Activated CD8-positive, alpha-beta T cell treated with anti-CD3 and anti-CD28 coated beads, Interleukin-2, amount 10 ng/mL, durations not matched to agents 7 days and 5 days (primary cell): ENCODE results near the gene NELL1. TPM values are rescaled to one million over a fixed set of nuclear protein-coding genes. Genes with fewer than 3 reads are reported as not detected.
"Not testable (repeated sequence)": the region's sequence is repeated elsewhere in the genome, so short reads cannot be mapped to it uniquely, and the experiment has no call there.

Source experiments
- ATAC-seq: fragments of 150-1000 bp; cut with Tn5 transposase; one replicate; pipeline ENCODE4 v1.10.0; 2021; ENCODE audit warnings: moderate library complexity
- CTCF ChIA-PET: fragments of 350-600 bp; sonication (Branson Sonifier 250); formaldehyde crosslinking; loops from one replicate; lab custom pipeline; 2021; ENCODE audit warnings: antibody characterized with exemption; lab: Charles Lee
- POLR2A ChIA-PET: fragments of 350-600 bp; sonication (Branson Sonifier 250); formaldehyde crosslinking; loops from one replicate; lab custom pipeline; 2021; ENCODE audit warnings: antibody characterized with exemption; lab: Charles Lee
- DNase-seq: peaks from one replicate; pipeline ENCODE4 v3.0.0-alpha.2; 2020
- H3K27ac Mint-ChIP-seq: one replicate; pipeline ENCODE4 v1.8.0; 2021; ENCODE audit warnings: mild to moderate bottlenecking, mixed read lengths
- H3K27me3 Mint-ChIP-seq: one replicate; pipeline ENCODE4 v1.8.0; 2021; ENCODE audit warnings: low read depth, mixed read lengths
- H3K36me3 Mint-ChIP-seq: one replicate; pipeline ENCODE4 v1.8.0; 2021; ENCODE audit warnings: low read depth, mixed read lengths
- H3K4me1 Mint-ChIP-seq: one replicate; pipeline ENCODE4 v1.8.0; 2021; ENCODE audit warnings: low read depth, mixed read lengths
- H3K4me3 Mint-ChIP-seq: one replicate; pipeline ENCODE4 v1.8.0; 2021; ENCODE audit warnings: mild to moderate bottlenecking, mixed read lengths
- H3K9me3 Mint-ChIP-seq: one replicate; pipeline ENCODE4 v1.8.0; 2022; ENCODE audit warnings: mixed read lengths; ENCODE audit not compliant: insufficient read depth
- total RNA-seq, 2 experiments: library from RNA; stranded (reverse); gene quantifications; one replicate each; pipeline ENCODE4 v1.2.3, GENCODE V29; 2021

NELL1 gene
- total RNA-seq, 2 experiments from 2014 or later, result not detected

GRCh38 chr11:20844630-20845029 lies 175.2 kb downstream of the NELL1 start:
- Mint-ChIP-seq H3K27ac (no peak overlapping the region), H3K36me3 (no peaks in the 10 kb centered on the region), H3K4me1 (no peaks in the 10 kb centered on the region), H3K4me3 (no peak overlapping the region), H3K27me3 (no peaks in the 10 kb centered on the region), H3K9me3 (no peaks in the 10 kb centered on the region)
- ATAC-seq, result no peak
- ChIA-PET POLR2A (no interaction called here), CTCF (no interaction called here)
- DNase-seq, result no peak

DNA sequence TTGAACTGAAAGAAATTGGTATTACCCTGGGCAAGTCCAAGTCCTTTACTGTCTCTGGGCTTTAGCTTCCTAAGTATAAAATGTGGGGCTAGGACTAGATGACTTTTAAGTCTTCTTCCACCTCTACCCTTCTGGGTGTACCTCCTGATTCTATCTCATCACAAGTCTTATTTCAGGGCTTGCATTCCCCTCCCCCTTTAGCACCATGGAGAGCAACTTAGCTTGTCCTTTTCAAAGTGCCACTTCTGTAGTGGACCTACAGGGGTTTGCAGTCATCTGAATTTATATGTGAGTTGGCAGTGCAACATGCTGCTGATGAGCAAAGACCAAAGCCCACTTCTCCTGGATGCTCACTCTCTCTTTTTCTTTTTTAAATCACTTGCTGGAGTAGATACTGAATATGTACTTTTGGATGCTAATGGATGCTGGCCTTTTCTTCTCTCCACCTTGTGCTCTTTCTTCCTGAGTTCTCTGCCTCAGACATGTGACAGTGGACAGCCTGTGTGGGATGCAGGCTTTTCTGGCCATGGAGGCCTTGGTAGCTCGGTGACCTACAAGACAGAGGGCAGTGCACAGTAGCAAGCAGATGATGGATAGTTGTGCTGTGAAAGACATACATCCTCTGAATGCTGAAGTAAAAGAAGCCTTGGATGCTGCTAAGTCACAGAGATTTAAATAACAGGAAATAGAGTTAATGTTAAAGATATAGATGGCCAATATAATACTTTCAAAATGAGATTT lies 185.0 kb downstream of the NELL1 start:
- Mint-ChIP-seq H3K4me3 (no peak overlapping the region), H3K27ac (no peak overlapping the region), H3K4me1 (no peaks in the 10 kb centered on the region), H3K27me3 (no peaks in the 10 kb centered on the region), H3K9me3 (no peaks in the 10 kb centered on the region), H3K36me3 (no peaks in the 10 kb centered on the region)
- ChIA-PET POLR2A (no interaction called here), CTCF (no interaction called here)
- no peak for DNase-seq
- ATAC-seq, result no peak

DNA sequence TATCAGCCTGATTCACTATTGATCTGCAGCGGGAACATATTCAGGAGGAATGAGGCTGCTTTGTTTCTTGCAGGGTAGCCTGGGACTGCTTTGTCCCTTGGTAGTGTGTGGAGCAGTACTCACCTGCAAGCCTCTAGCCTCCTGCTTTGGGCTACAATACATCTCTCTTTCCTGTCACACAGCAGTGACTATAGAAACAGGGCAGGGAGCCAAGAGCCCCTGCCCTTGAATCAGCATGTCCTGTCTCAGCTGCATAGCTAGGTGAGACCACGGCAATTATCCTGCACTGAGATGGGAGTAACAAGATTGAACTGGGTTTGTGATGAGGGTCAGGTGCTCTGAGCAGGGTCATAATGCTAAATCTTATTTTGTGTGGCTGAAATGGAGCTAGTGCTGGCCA lies 191.9 kb downstream of the NELL1 start:
- Mint-ChIP-seq H3K9me3 (no peaks in the 10 kb centered on the region), H3K27me3 (no peaks in the 10 kb centered on the region), H3K4me3 (no peak overlapping the region), H3K4me1 (no peaks in the 10 kb centered on the region), H3K27ac (no peak overlapping the region), H3K36me3 (no peaks in the 10 kb centered on the region)
- DNase-seq, result no peak
- no peak for ATAC-seq
- CTCF ChIA-PET, result no interaction called here
- POLR2A ChIA-PET, result no interaction called here

DNA sequence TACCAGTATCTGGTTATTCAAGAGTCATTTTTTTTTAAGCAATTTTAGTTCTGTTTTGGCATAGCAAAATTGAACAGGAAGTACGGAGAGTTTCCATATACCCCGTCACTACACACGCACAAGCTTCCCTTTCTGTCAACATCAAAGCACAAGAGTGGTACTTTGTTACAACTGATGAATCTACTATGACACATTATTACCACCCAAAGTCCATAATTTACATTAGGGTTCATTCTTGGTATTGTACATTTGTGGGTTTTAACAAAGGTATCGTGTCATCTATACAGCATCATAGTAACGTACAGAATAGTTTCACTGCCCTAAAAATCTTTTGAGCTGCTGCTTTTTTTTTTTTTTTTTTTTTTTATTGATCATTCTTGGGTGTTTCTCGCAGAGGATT lies 192.9 kb downstream of the NELL1 start:
- H3K9me3 Mint-ChIP-seq, CTCF ChIA-PET, POLR2A ChIA-PET, H3K27me3 Mint-ChIP-seq, H3K4me3 Mint-ChIP-seq, H3K27ac Mint-ChIP-seq, DNase-seq, H3K36me3 Mint-ChIP-seq, ATAC-seq, H3K4me1 Mint-ChIP-seq: not testable (repeated sequence)

- H3K27ac Mint-ChIP-seq, result no peak overlapping the region
- ChIA-PET CTCF (no interaction called here), POLR2A (no interaction called here)
- H3K4me1 Mint-ChIP-seq, result no peaks in the 10 kb centered on the region
- H3K9me3 Mint-ChIP-seq, result no peaks in the 10 kb centered on the region
- H3K36me3 Mint-ChIP-seq, result no peaks in the 10 kb centered on the region
- H3K27me3 Mint-ChIP-seq, result no peaks in the 10 kb centered on the region
- no peak overlapping the region for H3K4me3 Mint-ChIP-seq
- ATAC-seq (no peak), DNase-seq (no peak)
Observed at GRCh38 chr11:20864628-20865027, 195.2 kb downstream of the NELL1 start.

GRCh38 chr11:20865161-20865560 lies 195.8 kb downstream of the NELL1 start:
- Mint-ChIP-seq H3K27me3 (no peaks in the 10 kb centered on the region), H3K27ac (no peak overlapping the region), H3K4me3 (no peak overlapping the region), H3K9me3 (no peaks in the 10 kb centered on the region), H3K36me3 (no peaks in the 10 kb centered on the region), H3K4me1 (no peaks in the 10 kb centered on the region)
- DNase-seq, result no peak
- ChIA-PET POLR2A (no interaction called here), CTCF (no interaction called here)
- ATAC-seq, result no peak

- DNase-seq (no peak), ATAC-seq (no peak)
- ChIA-PET CTCF (no interaction called here), POLR2A (no interaction called here)
- no peaks in the 10 kb centered on the region for H3K36me3 Mint-ChIP-seq
- H3K4me3 Mint-ChIP-seq, result no peak overlapping the region
- no peaks in the 10 kb centered on the region for H3K4me1 Mint-ChIP-seq
- no peak overlapping the region for H3K27ac Mint-ChIP-seq
- H3K9me3 Mint-ChIP-seq, result no peaks in the 10 kb centered on the region
- no peaks in the 10 kb centered on the region for H3K27me3 Mint-ChIP-seq
Observed at GRCh38 chr11:20869123-20869522, 199.7 kb downstream of the NELL1 start.

DNA sequence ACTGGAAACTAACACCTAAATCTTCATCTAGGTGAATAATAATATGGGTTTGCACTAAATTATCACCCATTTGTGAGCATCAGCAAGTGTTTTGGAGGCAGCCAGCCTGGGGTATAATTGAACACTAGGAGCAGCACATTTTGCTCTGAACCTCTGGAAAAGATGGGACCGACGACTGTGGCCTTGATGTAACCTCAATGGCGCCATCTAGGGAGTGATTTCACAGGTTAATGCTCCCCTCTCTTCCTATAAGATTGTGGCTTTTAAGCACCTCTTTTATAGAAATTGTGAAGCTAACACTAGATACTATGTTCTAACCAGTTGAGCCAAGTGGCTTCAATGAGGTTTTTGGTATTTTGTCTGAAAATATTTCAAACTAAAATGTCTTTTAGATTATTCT lies 203.7 kb downstream of the NELL1 start:
- Mint-ChIP-seq H3K4me1 (no peaks in the 10 kb centered on the region), H3K27ac (no peak overlapping the region), H3K27me3 (no peaks in the 10 kb centered on the region), H3K4me3 (no peak overlapping the region), H3K36me3 (no peaks in the 10 kb centered on the region), H3K9me3 (no peaks in the 10 kb centered on the region)
- no peak for ATAC-seq
- ChIA-PET CTCF (no interaction called here), POLR2A (no interaction called here)
- DNase-seq, result no peak

GRCh38 chr11:20874358-20874757 lies 205.0 kb downstream of the NELL1 start:
- H3K27ac Mint-ChIP-seq, result no peak overlapping the region
- H3K9me3 Mint-ChIP-seq, result no peaks in the 10 kb centered on the region
- CTCF ChIA-PET, result no interaction called here

DNA sequence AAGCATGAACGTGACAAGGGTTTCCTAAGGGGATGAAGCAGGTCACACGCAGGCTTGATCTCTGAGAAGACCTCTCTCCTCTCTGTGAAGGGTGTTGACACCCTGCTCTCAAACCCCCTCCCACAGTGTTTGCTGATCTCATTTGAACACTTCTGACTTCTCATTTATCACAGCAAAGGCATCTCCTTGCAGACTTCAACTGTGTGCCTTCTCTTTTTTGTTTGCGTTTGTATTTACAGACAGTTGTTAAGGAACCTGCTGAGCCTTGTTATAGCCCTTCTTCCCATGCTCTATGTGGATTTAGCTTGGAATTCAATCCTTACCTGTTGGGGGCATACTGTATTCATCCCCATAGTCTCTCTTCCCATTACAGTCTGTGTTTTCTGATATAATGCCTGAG lies 206.5 kb downstream of the NELL1 start:
- ChIA-PET CTCF (no interaction called here), POLR2A (no interaction called here)
- Mint-ChIP-seq H3K4me3 (no peak overlapping the region), H3K9me3 (no peaks in the 10 kb centered on the region), H3K27me3 (no peaks in the 10 kb centered on the region), H3K4me1 (no peaks in the 10 kb centered on the region), H3K27ac (no peak overlapping the region), H3K36me3 (no peaks in the 10 kb centered on the region)
- DNase-seq (no peak), ATAC-seq (no peak)

More at GRCh38 chr11:20874358-20874757, 205.0 kb downstream of the NELL1 start:
- DNase-seq (no peak), ATAC-seq (no peak)
- POLR2A ChIA-PET, result no interaction called here
- H3K27me3 Mint-ChIP-seq, result no peaks in the 10 kb centered on the region
- no peaks in the 10 kb centered on the region for H3K36me3 Mint-ChIP-seq
- no peak overlapping the region for H3K4me3 Mint-ChIP-seq
- H3K4me1 Mint-ChIP-seq, result no peaks in the 10 kb centered on the region

GRCh38 chr11:20876738-20877137 lies 207.4 kb downstream of the NELL1 start:
- no peaks in the 10 kb centered on the region for H3K36me3 Mint-ChIP-seq
- no peak overlapping the region for H3K27ac Mint-ChIP-seq
- POLR2A ChIA-PET, result no interaction called here
- no peak overlapping the region for H3K4me3 Mint-ChIP-seq
- H3K9me3 Mint-ChIP-seq, result no peaks in the 10 kb centered on the region
- no peaks in the 10 kb centered on the region for H3K4me1 Mint-ChIP-seq
- H3K27me3 Mint-ChIP-seq, result no peaks in the 10 kb centered on the region
- CTCF ChIA-PET, result no interaction called here
- no peak for ATAC-seq
- DNase-seq, result no peak

- Mint-ChIP-seq H3K4me1 (no peaks in the 10 kb centered on the region), H3K4me3 (no peak overlapping the region), H3K27ac (no peak overlapping the region), H3K27me3 (no peaks in the 10 kb centered on the region), H3K9me3 (no peaks in the 10 kb centered on the region), H3K36me3 (no peaks in the 10 kb centered on the region)
- ATAC-seq (no peak), DNase-seq (no peak)
- ChIA-PET POLR2A (no interaction called here), CTCF (no interaction called here)
Observed at GRCh38 chr11:20880094-20880493, 210.7 kb downstream of the NELL1 start.
